A549 (cell line): ENCODE results near the gene ADARB2. TPM values are rescaled to one million over a fixed set of nuclear protein-coding genes. Genes with fewer than 3 reads are reported as not detected.
"Not testable (repeated sequence)": the region's sequence is repeated elsewhere in the genome, so short reads cannot be mapped to it uniquely, and the experiment has no call there.

ENCODE experiments used
- ATAC-seq, 2 experiments: fragments of 200-7000 bp in 1 of 2; fragments of >200 bp in 1 of 2; cut with Nextera tagmentation in 1 of 2; cut with Tn5 transposase in 1 of 2; 3 replicates each; pipeline versions ENCODE4 v1.8.0 to v1.9.1; 2018 to 2020; ENCODE audit warnings: mild to moderate bottlenecking in 1 of 2, moderate library complexity in 1 of 2
- CTCF ChIA-PET: fragments of 300-600 bp; sonication (Branson Sonifier 250); formaldehyde crosslinking; extraction: SDS; loops from one replicate; lab custom pipeline; 2021; ENCODE audit warnings: antibody characterized with exemption, inconsistent platforms; lab: Yijun Ruan, JAX
- POLR2A ChIA-PET: fragments of 350-600 bp; formaldehyde crosslinking; extraction: SDS; loops from one replicate; lab custom pipeline; 2021; ENCODE audit warnings: antibody characterized with exemption, inconsistent platforms; lab: Yijun Ruan, JAX
- DNase-seq, 2 experiments: peaks; one replicate each; pipeline versions ENCODE4 v3.0.0 to v3.0.0-alpha.2; 2011 to 2016; ENCODE audit warnings: low read depth in 1 of 2, low spot score in 1 of 2
- FAIRE-seq: peaks from 2 replicates; lab custom pipeline; 2011; peaks lifted over from hg19 to GRCh38; lab: Jason Lieb, UNC
- H3K27ac ChIP-seq, 2 experiments: fragments of >200 bp; sonication (Bioruptor Twin); formaldehyde crosslinking; 3 replicates each; pipeline ENCODE4 v1.5.1; 2016 to 2017
- H3K4me1 ChIP-seq: fragments of >200 bp; sonication (Bioruptor Twin); formaldehyde crosslinking; 3 replicates; pipeline ENCODE4 v1.6.1; 2016
- H3K4me2 ChIP-seq: fragments of >200 bp; sonication (Bioruptor Twin); formaldehyde crosslinking; 3 replicates; pipeline ENCODE4 v1.6.1; 2016
- H3K4me3 ChIP-seq: fragments of >200 bp; sonication (Bioruptor Twin); formaldehyde crosslinking; 3 replicates; pipeline ENCODE4 v1.5.1; 2016
- H3K9me3 ChIP-seq: fragments of >200 bp; sonication (Bioruptor Twin); formaldehyde crosslinking; 3 replicates; pipeline ENCODE4 v1.6.1; 2016
- BCL3 ChIP-seq: fragments of >200 bp; sonication (Bioruptor Twin); formaldehyde crosslinking; IDR thresholded peaks from 3 replicates; pipeline ENCODE4 v1.6.1; 2016
- CBX2 ChIP-seq: fragments of 200-600 bp; sonication (generic); IDR thresholded peaks from 2 replicates; pipeline ENCODE4 v1.6.1; 2016; ENCODE audit warnings: low read depth, mild to moderate bottlenecking, borderline replicate concordance
- CEBPB ChIP-seq, 2 experiments: fragments of >200 bp in 1 of 2; sonication (Bioruptor Twin) in 1 of 2; formaldehyde crosslinking in 1 of 2; IDR thresholded peaks; 2 replicates each; pipeline ENCODE4 v1.6.1; 2012 to 2016
- CHD4 ChIP-seq: fragments of 200-600 bp; sonication (generic); IDR thresholded peaks from 2 replicates; pipeline ENCODE4 v1.6.1; 2016; ENCODE audit warnings: antibody characterized with exemption, mild to moderate bottlenecking, borderline replicate concordance
- EHF ChIP-seq: fragments of 250-450 bp; sonication (Bioruptor Pico); IDR thresholded peaks from 2 replicates; pipeline ENCODE4 v1.5.0; 2020; ENCODE audit warnings: mild to moderate bottlenecking
- ELK1 ChIP-seq: fragments of 150-350 bp; IDR thresholded peaks from 2 replicates; pipeline ENCODE4 v1.6.1; 2014; ENCODE audit warnings: low read depth, mild to moderate bottlenecking, low read length
- FOSB ChIP-seq: fragments of 250-450 bp; sonication (Bioruptor Pico); IDR thresholded peaks from 2 replicates; pipeline ENCODE4 v1.5.0; 2020; ENCODE audit warnings: mild to moderate bottlenecking, moderate library complexity
- GATA3 ChIP-seq: IDR thresholded peaks from 2 replicates; pipeline ENCODE4 v1.6.1; 2012; ENCODE audit warnings: borderline replicate concordance
- HDAC2 ChIP-seq: fragments of 200-600 bp; sonication (generic); IDR thresholded peaks from 2 replicates; pipeline ENCODE4 v1.6.1; 2016
- HES2 ChIP-seq: fragments of >200 bp; sonication (Bioruptor Twin); formaldehyde crosslinking; IDR thresholded peaks from 2 replicates; pipeline ENCODE4 v1.6.1; 2016
- HMGXB4 ChIP-seq: fragments of 250-450 bp; sonication (Bioruptor Pico); IDR thresholded peaks from 2 replicates; pipeline ENCODE4 v1.5.0; 2021; ENCODE audit warnings: mild to moderate bottlenecking, moderate library complexity, borderline replicate concordance
- HOXA7 ChIP-seq: fragments of 250-450 bp; sonication (Bioruptor Pico); IDR thresholded peaks from 2 replicates; pipeline ENCODE4 v1.5.0; 2020; ENCODE audit warnings: mild to moderate bottlenecking, moderate library complexity
- HOXB5 ChIP-seq: fragments of 250-450 bp; sonication (Bioruptor Pico); IDR thresholded peaks from 2 replicates; pipeline ENCODE4 v1.5.0; 2020; ENCODE audit warnings: mild to moderate bottlenecking, moderate library complexity
- KDM1A ChIP-seq: fragments of 200-600 bp; sonication (generic); IDR thresholded peaks from 2 replicates; pipeline ENCODE4 v1.6.1; 2016; ENCODE audit warnings: low read depth, mild to moderate bottlenecking
- MYC ChIP-seq: IDR thresholded peaks from 2 replicates; pipeline ENCODE4 v1.6.1; 2012; ENCODE audit warnings: mild to moderate bottlenecking, inconsistent platforms, low read length, improper control_type of control experiment, borderline replicate concordance
- NPAS2 ChIP-seq: fragments of 250-450 bp; sonication (Bioruptor Pico); IDR thresholded peaks from 2 replicates; pipeline ENCODE4 v1.8.0; 2022; ENCODE audit warnings: mild to moderate bottlenecking, moderate library complexity, borderline replicate concordance
- NR3C1 ChIP-seq: fragments of >200 bp; sonication (Bioruptor Twin); formaldehyde crosslinking; IDR thresholded peaks from 3 replicates; pipeline ENCODE4 v1.6.1; 2017
- PHF8 ChIP-seq: fragments of 200-600 bp; sonication (generic); IDR thresholded peaks from 2 replicates; pipeline ENCODE4 v1.6.1; 2016; ENCODE audit warnings: low read depth, mild to moderate bottlenecking, antibody characterized with exemption, moderate library complexity, borderline replicate concordance
- TP53 ChIP-seq: fragments of 250-450 bp; sonication (Bioruptor Pico); IDR thresholded peaks from 2 replicates; pipeline ENCODE4 v1.5.0; 2021; ENCODE audit warnings: mild to moderate bottlenecking, moderate library complexity
- ZFP36 ChIP-seq: fragments of 450-650 bp; IDR thresholded peaks from 2 replicates; pipeline ENCODE4 v1.6.1; 2014; ENCODE audit warnings: borderline replicate concordance; ENCODE audit not compliant: partially characterized antibody
- WGBS: methylation state at CpG from one replicate; pipeline ENCODE4 v1.1.6; 2017; ENCODE audit errors: missing lambda C conversion rate; 5-methylcytosine and 5-hydroxymethylcytosine counted together
- polyA plus RNA-seq, 4 experiments: library from polyadenylated mRNA; depleted of rRNA in 3 of 4; stranded (reverse); fragments of >200 nt; fragmentation: RNase III in 1 of 4; extraction: RNeasy Plus Mini Kit Qiagen cat#74134 plus additional on column Dnase treatment in 1 of 4; gene quantifications; 2 replicates in 3 of 4; 3 replicates in 1 of 4; pipeline ENCODE4 v1.2.3, GENCODE V29; 2011 to 2017
- TF ChIP-seq, protein P1 (sequence below): IDR thresholded peaks from 2 replicates; pipeline ENCODE4 v1.6.1; 2012
- TF ChIP-seq, protein P2 (sequence below): fragments of 200-600 bp; sonication (generic); IDR thresholded peaks from 2 replicates; pipeline ENCODE4 v1.6.1; 2016; ENCODE audit warnings: antibody characterized with exemption, mild to moderate bottlenecking, moderate library complexity
- TF ChIP-seq, protein P3 (sequence below): fragments of 250-450 bp; sonication (Bioruptor Pico); IDR thresholded peaks from 2 replicates; pipeline ENCODE4 v1.5.0; 2020; ENCODE audit warnings: low read depth, mild to moderate bottlenecking, moderate library complexity

Gene ADARB2
- polyA plus RNA-seq, 2 of the 4 experiments (the other 2 are of a cell fraction) = not detected

DNA sequence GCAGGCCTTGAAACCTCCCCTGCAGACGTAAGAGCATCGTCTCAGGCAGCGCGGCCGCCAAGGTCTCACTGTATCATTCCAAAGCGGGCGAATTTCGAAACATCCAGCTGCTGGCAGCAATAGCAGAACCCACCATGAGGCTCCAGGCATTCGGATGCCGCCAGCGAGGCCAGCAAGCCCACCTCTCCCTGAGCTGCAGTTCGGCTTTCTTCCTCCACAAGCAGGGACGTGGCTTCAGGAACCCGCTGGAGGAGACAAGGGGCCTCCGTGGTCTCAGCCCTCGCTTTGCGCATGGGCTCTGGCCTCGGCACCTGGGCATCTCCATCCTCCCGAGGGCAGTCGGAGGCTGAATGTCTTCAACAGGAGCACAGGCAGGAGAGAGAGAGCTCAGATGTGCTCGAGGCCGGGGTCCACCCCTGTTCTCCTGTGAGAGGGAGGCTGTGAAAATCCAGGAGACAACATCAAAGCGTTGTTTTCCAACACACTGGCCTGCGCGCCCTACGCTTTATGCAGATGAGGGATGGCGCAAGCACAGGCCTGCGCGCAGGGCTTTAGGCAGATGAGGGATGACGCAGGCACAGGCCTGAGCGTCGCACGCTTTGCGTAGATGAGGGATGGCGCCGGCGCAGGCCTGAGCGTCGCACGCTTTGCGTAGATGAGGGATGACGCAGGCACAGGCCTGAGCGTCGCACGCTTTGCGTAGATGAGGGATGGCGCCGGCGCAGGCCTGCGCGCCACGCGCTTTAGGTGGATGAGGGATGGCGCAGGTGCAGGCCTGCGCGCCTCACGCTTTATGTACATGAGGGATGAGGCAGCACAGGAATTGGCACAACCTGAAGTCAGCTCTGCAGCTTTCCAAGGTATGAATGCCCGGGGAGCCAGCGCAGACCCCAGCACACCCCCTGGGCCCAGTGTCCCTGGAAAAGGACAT is 577.9 kb downstream of the ADARB2 start (continued):
- TF ChIP-seq BCL3 (no peak), HES2 (no peak), NPAS2 (CRISPR knock-in tag) (no peak)

GRCh38 chr10:1158536-1158935 is 578.8 kb downstream of the ADARB2 start:
- H3K4me1 ChIP-seq, H3K4me2 ChIP-seq, FAIRE-seq, H3K4me3 ChIP-seq, H3K9me3 ChIP-seq, CTCF ChIA-PET, POLR2A ChIA-PET, H3K27ac ChIP-seq, DNase-seq, ATAC-seq: not testable (repeated sequence)
- WGBS = 65% methylated on average over 10 of the region's 10 CpGs

DNA sequence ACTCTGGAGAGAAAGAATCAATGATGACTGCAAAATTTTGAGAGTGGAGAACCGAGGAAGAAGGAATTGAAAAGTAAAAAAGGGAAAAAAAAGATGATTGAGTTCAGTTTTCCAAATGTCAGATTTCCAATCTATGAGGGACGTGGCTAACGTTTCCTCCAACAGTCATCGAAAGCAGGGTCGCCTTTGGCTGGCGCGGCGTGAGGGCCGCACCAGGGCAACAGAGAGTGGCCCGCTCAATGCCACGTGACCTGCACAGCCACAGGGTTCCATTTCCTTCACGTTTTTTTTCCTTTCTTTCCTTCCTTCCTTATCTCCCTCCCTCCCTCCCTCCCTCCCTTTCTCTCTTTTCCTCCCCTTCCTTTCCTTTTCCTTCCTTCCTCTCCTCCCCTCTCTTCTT is 579.3 kb downstream of the ADARB2 start:
- TF ChIP-seq FOSB (CRISPR knock-in tag) (no peak), HMGXB4 (CRISPR knock-in tag) (no peak), MYC (no peak), HOXB5 (CRISPR knock-in tag) (no peak), HDAC2 (no peak), NR3C1 (no peak), CEBPB (IDR thresholded peaks at IDR 0.05) (no peak), ZFP36 (no peak), CBX2 (no peak), CHD4 (no peak), KDM1A (no peak), GATA3 (no peak), PHF8 (no peak), HOXA7 (no peak), TP53 (CRISPR knock-in tag) (no peak), ELK1 (no peak), EHF (CRISPR knock-in tag) (no peak)
- TF ChIP-seq, protein P1, sequence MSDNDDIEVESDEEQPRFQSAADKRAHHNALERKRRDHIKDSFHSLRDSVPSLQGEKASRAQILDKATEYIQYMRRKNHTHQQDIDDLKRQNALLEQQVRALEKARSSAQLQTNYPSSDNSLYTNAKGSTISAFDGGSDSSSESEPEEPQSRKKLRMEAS = no peak
- TF ChIP-seq, protein P2, sequence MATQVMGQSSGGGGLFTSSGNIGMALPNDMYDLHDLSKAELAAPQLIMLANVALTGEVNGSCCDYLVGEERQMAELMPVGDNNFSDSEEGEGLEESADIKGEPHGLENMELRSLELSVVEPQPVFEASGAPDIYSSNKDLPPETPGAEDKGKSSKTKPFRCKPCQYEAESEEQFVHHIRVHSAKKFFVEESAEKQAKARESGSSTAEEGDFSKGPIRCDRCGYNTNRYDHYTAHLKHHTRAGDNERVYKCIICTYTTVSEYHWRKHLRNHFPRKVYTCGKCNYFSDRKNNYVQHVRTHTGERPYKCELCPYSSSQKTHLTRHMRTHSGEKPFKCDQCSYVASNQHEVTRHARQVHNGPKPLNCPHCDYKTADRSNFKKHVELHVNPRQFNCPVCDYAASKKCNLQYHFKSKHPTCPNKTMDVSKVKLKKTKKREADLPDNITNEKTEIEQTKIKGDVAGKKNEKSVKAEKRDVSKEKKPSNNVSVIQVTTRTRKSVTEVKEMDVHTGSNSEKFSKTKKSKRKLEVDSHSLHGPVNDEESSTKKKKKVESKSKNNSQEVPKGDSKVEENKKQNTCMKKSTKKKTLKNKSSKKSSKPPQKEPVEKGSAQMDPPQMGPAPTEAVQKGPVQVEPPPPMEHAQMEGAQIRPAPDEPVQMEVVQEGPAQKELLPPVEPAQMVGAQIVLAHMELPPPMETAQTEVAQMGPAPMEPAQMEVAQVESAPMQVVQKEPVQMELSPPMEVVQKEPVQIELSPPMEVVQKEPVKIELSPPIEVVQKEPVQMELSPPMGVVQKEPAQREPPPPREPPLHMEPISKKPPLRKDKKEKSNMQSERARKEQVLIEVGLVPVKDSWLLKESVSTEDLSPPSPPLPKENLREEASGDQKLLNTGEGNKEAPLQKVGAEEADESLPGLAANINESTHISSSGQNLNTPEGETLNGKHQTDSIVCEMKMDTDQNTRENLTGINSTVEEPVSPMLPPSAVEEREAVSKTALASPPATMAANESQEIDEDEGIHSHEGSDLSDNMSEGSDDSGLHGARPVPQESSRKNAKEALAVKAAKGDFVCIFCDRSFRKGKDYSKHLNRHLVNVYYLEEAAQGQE = no peak
- TF ChIP-seq, protein P3, sequence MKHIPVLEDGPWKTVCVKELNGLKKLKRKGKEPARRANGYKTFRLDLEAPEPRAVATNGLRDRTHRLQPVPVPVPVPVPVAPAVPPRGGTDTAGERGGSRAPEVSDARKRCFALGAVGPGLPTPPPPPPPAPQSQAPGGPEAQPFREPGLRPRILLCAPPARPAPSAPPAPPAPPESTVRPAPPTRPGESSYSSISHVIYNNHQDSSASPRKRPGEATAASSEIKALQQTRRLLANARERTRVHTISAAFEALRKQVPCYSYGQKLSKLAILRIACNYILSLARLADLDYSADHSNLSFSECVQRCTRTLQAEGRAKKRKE = no peak
- no peaks in the 10 kb centered on the region for H3K9me3 ChIP-seq
- H3K4me1 ChIP-seq = no peaks in the 10 kb centered on the region
- CTCF ChIA-PET = no interaction called here
- ATAC-seq = no peak
- no peak overlapping the region for H3K4me3 ChIP-seq
- POLR2A ChIA-PET = no interaction called here
- DNase-seq = no peak
- no peak overlapping the region for H3K4me2 ChIP-seq
- 45% methylated on average over 12 of the region's 12 CpGs for WGBS
- H3K27ac ChIP-seq = no peak overlapping the region
- FAIRE-seq = no peak
